H1 (cell line): ENCODE results near the gene EMD. TPM values are rescaled to one million over a fixed set of nuclear protein-coding genes. Genes with fewer than 3 reads are reported as not detected.

Experiments
- ASH2L ChIP-seq: fragments of 200-600, 300-600 bp; sonication (generic); IDR thresholded peaks from one replicate; pipeline ENCODE4 v1.7.1; 2017; ENCODE audit warnings: low read length
- CBX8 ChIP-seq: fragments of 300-800, 300-1000 bp; sonication (generic); IDR thresholded peaks from 2 replicates; pipeline ENCODE4 v1.7.1; 2016; ENCODE audit warnings: low read depth, low read length, borderline replicate concordance
- CREB1 ChIP-seq: IDR thresholded peaks from 2 replicates; pipeline ENCODE4 v1.6.1; 2012; ENCODE audit warnings: inconsistent platforms
- EGR1 ChIP-seq: IDR thresholded peaks from 2 replicates; pipeline ENCODE4 v1.6.1; 2011; ENCODE audit warnings: low read depth, low read length, borderline replicate concordance
- FOSL1 ChIP-seq: IDR thresholded peaks from 2 replicates; pipeline ENCODE4 v1.6.1; 2011; ENCODE audit warnings: mild to moderate bottlenecking, low read depth, low read length, moderate library complexity; ENCODE audit not compliant: insufficient read depth
- GTF2F1 ChIP-seq: IDR thresholded peaks from 2 replicates; pipeline ENCODE4 v1.6.1; 2012; ENCODE audit warnings: low read depth, low read length, improper control_type of control experiment, borderline replicate concordance
- JUND ChIP-seq: IDR thresholded peaks from 2 replicates; pipeline ENCODE4 v1.6.1; 2011; ENCODE audit warnings: mild to moderate bottlenecking, improper control_type of control experiment, low read length
- SIRT6 ChIP-seq: IDR thresholded peaks from one replicate; pipeline ENCODE4 v1.7.1; 2012; ENCODE audit warnings: low read length, inconsistent platforms
- SIX5 ChIP-seq: IDR thresholded peaks from 2 replicates; pipeline ENCODE4 v1.6.1; 2011; ENCODE audit warnings: mild to moderate bottlenecking, low read depth, low read length
- SP4 ChIP-seq: IDR thresholded peaks from 2 replicates; pipeline ENCODE4 v1.6.1; 2012; ENCODE audit warnings: low read length, inconsistent platforms
- SRF ChIP-seq: IDR thresholded peaks from 2 replicates; pipeline ENCODE4 v1.6.1; 2011; ENCODE audit warnings: mild to moderate bottlenecking, low read depth, low read length, moderate library complexity
- SUZ12 ChIP-seq: fragments of 200-600 bp; sonication (generic); IDR thresholded peaks from 2 replicates; pipeline ENCODE4 v1.6.1; 2012; ENCODE audit warnings: mild to moderate bottlenecking, inconsistent platforms, low read length, moderate library complexity, mixed read lengths
- TCF12 ChIP-seq: IDR thresholded peaks from 2 replicates; pipeline ENCODE4 v1.6.1; 2011; ENCODE audit warnings: low read depth, mild to moderate bottlenecking, low read length
- polyA plus RNA-seq, 7 experiments: library from polyadenylated mRNA; depleted of rRNA in 3 of 7; stranded (reverse) in 5 of 7; unstranded in 2 of 7; fragments of >200 nt in 5 of 7; fragments of 200-250 nt in 2 of 7; gene quantifications; 1 replicate in 5 of 7; 2 replicates in 1 of 7; 4 replicates in 1 of 7; pipeline versions ENCODE4 v1.2.1 to v1.2.3, GENCODE V29; 2011 to 2013; ENCODE audit warnings: missing spikeins in 2 of 7, mixed read lengths in 2 of 7
- total RNA-seq: library from RNA; stranded (reverse); fragmentation: NEBNext Ultra II Directional; extraction: Animal tissue kit (Norgen Biotek cat#: 25700); gene quantifications from 2 replicates; pipeline ENCODE4 v1.2.1, GENCODE V29; 2021
- TF ChIP-seq, protein P1 (sequence below): fragments of 300-600 bp; sonication (generic); IDR thresholded peaks from 2 replicates; pipeline ENCODE4 v1.7.1; 2012; ENCODE audit warnings: low read length, moderate library complexity, mild to moderate bottlenecking, inconsistent platforms; ENCODE audit not compliant: insufficient replicate concordance

EMD gene
- total and polyA plus RNA-seq, 2 of the 8 experiments (the other 6 are each of a cell fraction or from before 2014, with no cell fraction given) = 45.5 to 109 TPM

DNA sequence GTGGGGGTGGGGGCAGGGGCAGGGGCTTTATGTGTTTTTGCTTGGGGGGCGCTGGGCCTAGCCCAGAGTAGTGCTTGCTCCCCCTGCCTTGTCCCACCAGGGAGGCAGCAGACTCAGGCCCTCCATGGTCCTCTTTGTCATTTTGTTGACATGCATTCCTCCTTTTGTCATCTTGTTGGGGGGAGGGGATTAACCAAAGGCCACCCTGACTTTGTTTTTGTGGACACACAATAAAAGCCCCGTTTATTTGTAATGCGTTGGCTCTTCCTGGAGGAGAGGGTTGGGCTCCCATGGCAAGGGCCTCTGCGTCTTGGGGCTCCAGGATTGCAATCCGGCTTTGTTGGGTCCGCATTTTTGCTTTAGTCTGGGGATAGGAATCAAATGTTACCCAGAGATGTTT, 2.2 kb downstream of the EMD start (continued):
- TF ChIP-seq, protein P1, sequence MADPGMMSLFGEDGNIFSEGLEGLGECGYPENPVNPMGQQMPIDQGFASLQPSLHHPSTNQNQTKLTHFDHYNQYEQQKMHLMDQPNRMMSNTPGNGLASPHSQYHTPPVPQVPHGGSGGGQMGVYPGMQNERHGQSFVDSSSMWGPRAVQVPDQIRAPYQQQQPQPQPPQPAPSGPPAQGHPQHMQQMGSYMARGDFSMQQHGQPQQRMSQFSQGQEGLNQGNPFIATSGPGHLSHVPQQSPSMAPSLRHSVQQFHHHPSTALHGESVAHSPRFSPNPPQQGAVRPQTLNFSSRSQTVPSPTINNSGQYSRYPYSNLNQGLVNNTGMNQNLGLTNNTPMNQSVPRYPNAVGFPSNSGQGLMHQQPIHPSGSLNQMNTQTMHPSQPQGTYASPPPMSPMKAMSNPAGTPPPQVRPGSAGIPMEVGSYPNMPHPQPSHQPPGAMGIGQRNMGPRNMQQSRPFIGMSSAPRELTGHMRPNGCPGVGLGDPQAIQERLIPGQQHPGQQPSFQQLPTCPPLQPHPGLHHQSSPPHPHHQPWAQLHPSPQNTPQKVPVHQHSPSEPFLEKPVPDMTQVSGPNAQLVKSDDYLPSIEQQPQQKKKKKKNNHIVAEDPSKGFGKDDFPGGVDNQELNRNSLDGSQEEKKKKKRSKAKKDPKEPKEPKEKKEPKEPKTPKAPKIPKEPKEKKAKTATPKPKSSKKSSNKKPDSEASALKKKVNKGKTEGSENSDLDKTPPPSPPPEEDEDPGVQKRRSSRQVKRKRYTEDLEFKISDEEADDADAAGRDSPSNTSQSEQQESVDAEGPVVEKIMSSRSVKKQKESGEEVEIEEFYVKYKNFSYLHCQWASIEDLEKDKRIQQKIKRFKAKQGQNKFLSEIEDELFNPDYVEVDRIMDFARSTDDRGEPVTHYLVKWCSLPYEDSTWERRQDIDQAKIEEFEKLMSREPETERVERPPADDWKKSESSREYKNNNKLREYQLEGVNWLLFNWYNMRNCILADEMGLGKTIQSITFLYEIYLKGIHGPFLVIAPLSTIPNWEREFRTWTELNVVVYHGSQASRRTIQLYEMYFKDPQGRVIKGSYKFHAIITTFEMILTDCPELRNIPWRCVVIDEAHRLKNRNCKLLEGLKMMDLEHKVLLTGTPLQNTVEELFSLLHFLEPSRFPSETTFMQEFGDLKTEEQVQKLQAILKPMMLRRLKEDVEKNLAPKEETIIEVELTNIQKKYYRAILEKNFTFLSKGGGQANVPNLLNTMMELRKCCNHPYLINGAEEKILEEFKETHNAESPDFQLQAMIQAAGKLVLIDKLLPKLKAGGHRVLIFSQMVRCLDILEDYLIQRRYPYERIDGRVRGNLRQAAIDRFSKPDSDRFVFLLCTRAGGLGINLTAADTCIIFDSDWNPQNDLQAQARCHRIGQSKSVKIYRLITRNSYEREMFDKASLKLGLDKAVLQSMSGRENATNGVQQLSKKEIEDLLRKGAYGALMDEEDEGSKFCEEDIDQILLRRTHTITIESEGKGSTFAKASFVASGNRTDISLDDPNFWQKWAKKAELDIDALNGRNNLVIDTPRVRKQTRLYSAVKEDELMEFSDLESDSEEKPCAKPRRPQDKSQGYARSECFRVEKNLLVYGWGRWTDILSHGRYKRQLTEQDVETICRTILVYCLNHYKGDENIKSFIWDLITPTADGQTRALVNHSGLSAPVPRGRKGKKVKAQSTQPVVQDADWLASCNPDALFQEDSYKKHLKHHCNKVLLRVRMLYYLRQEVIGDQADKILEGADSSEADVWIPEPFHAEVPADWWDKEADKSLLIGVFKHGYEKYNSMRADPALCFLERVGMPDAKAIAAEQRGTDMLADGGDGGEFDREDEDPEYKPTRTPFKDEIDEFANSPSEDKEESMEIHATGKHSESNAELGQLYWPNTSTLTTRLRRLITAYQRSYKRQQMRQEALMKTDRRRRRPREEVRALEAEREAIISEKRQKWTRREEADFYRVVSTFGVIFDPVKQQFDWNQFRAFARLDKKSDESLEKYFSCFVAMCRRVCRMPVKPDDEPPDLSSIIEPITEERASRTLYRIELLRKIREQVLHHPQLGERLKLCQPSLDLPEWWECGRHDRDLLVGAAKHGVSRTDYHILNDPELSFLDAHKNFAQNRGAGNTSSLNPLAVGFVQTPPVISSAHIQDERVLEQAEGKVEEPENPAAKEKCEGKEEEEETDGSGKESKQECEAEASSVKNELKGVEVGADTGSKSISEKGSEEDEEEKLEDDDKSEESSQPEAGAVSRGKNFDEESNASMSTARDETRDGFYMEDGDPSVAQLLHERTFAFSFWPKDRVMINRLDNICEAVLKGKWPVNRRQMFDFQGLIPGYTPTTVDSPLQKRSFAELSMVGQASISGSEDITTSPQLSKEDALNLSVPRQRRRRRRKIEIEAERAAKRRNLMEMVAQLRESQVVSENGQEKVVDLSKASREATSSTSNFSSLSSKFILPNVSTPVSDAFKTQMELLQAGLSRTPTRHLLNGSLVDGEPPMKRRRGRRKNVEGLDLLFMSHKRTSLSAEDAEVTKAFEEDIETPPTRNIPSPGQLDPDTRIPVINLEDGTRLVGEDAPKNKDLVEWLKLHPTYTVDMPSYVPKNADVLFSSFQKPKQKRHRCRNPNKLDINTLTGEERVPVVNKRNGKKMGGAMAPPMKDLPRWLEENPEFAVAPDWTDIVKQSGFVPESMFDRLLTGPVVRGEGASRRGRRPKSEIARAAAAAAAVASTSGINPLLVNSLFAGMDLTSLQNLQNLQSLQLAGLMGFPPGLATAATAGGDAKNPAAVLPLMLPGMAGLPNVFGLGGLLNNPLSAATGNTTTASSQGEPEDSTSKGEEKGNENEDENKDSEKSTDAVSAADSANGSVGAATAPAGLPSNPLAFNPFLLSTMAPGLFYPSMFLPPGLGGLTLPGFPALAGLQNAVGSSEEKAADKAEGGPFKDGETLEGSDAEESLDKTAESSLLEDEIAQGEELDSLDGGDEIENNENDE = no peak
- TF ChIP-seq SP4 = 0 out of 2 replicates have a peak, but pooled peaks have one; percentile 34
- TF ChIP-seq GTF2F1 = no peak
- no peak for TF ChIP-seq EGR1
- TF ChIP-seq SUZ12 = no peak
- no peak for TF ChIP-seq FOSL1
- peak; percentile 28; the same call in 1 of the 2 replicates for TF ChIP-seq TCF12
- TF ChIP-seq ASH2L = no peak
- TF ChIP-seq CREB1 = 0 out of 2 replicates have a peak, but pooled peaks have one; percentile 28
- no peak for TF ChIP-seq JUND
- TF ChIP-seq SRF = no peak
- TF ChIP-seq SIRT6 = no peak
- TF ChIP-seq CBX8 = no peak
- TF ChIP-seq SIX5 = no peak
